HG03103 (cell line): Measurements from ENCODE around the gene ENTPD6.
"Not testable (repeated sequence)": the region's sequence is repeated elsewhere in the genome, so short reads cannot be mapped to it uniquely, and the experiment has no call there.

Experiments used
- ATAC-seq: cut with Tn5 transposase; IDR thresholded peaks from one replicate; pipeline ENCODE4 v1.9.1; 2021; ENCODE audit warnings: low read depth; ENCODE audit not compliant: unreplicated experiment

Gene ENTPD6

DNA sequence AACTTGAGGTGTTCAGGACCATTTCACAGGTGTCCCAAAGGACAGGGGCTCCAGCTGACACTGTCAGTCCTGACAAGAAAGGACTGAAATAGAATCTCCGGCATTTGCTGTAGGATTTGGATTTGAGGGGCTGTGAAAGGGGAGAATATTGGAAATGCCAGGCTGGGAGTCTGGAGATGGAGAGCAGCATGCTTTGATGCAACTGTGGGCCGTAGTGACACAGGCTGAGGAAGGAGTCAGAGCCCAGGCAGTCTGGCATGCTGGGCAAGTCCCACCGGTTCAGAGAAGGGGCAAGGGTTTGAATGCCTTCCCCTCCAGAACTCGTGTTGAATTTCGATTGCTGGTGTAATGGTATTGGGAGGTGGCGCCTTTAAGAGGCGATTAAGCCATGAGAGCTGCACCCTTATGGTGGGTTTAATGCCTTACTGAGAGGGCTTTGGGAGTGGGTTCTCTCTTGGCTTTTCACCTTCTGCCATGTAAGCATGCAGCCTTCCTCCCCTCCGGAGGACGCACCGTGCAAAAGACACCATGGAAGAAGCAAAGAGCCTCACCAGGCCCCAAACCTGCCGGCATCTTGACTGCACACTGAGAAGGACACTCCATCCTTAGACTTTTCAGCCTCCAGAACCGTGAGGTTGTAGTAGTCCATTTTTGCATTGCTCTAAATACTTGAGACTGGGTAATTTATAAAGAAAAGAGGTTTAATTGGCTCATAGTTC is 43.0 kb downstream of the ENTPD6 start:
- no peak for ATAC-seq

DNA sequence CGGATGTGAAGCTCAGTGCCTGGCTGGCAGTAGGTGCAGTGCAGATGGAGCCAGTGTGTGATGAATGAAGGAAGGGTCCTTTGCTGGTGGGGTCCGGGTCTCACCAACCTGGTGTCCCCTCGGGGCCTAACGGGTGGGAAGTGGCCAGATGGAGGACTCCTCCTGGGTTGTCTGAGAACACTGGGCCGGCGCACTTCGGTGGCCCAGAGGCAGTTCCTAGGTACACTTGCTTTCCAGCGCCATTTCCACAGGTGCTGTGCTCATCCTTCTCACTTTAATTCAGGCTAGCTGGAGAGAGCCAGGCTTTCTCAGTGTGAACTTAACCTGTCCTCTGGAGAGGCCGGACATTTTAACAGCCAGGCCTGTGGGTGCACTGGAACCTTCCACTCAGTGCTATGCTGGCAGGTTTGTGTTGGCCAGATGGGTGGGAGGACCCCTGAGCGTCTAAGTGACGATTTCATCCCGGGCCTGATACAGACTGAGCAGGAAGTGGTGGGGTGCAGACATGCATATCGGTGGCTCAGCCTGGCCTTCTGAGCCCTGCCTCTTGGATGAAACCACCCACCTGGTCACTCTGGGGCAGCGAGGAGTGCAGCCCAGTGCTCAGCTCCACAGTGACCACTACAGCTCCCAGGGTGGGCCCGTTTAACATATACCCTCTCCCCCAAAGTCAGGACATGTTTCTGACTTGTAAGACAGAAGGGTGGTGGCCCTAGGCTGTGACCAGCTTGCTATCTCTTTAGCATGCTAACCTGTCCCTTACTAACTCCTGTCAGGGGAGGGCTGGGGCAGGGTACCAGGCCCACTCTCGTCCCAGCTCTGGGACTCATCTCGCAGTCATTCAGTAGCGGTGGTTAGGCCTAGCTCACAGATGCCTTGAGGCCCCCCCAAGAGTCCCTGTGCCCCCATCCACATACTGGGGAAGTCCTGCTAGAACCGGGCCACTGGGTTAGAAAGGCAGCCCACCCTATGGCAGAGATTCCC is 44.2 kb downstream of the ENTPD6 start:
- ATAC-seq, result no peak

DNA sequence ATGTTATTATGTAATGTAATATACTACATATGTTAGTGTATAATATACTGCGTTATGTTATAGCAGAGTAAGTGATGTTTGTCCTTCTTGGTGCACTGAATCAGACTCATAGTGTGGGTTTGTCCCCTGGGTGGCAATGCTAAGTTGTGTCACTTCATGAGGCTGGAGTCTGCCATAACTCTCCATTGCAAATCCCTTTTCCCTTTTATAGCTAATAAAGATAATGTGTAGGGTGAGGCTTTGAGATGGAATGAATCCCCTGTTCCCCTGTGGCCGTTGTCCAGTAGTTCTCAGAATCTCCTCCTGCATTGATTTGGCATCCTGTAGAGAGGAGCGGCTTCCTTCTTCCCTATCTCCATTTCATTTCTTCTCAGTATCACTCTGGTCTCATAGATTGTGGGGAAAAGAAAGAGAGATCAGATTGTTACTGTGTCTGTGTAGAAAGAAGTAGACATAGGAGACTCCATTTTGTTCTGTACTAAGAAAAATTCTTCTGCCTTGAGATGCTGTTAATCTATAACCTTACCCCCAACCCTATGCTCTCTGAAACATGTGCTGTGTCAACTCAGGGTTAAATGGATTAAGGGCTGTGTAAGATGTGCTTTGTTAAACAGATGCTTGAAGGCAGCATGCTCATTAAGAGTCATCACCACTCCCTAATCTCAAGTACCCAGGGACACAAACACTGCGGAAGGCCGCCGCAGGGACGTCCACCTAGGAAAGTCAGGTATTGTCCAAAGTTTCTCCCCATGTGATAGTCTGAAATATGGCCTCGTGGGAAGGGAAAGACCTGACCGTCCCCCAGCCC is 45.5 kb downstream of the ENTPD6 start:
- ATAC-seq, result not testable (repeated sequence)

- not testable (repeated sequence) for ATAC-seq
Observed at GRCh38 chr20:25241659-25241955, 46.1 kb downstream of the ENTPD6 start.

GRCh38 chr20:25242231-25242630 is 46.7 kb downstream of the ENTPD6 start:
- no peak for ATAC-seq

- ATAC-seq, result no peak
Observed at GRCh38 chr20:25243416-25243979, 48.0 kb downstream of the ENTPD6 start.

DNA sequence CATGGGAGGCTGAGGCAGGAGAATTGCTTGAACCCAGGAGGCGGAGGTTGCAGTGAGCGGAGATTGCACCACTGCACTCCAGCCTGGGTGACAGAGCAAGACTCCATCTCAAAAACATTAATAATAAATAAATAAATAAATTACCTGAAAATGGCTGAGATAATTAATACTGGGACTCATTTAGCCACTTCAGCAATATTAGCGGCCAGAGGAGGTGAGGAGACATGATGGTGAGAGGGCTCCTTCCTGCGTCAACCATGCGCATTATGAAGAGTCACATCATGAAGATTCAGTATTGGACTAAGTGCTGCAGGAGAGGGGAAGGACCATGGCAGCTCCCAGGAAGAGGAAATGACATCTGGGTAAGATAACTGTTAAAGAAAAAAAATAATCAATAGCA is 49.5 kb downstream of the ENTPD6 start:
- no peak for ATAC-seq

- ATAC-seq, result no peak
Observed at GRCh38 chr20:25245461-25245860, 49.9 kb downstream of the ENTPD6 start.

DNA sequence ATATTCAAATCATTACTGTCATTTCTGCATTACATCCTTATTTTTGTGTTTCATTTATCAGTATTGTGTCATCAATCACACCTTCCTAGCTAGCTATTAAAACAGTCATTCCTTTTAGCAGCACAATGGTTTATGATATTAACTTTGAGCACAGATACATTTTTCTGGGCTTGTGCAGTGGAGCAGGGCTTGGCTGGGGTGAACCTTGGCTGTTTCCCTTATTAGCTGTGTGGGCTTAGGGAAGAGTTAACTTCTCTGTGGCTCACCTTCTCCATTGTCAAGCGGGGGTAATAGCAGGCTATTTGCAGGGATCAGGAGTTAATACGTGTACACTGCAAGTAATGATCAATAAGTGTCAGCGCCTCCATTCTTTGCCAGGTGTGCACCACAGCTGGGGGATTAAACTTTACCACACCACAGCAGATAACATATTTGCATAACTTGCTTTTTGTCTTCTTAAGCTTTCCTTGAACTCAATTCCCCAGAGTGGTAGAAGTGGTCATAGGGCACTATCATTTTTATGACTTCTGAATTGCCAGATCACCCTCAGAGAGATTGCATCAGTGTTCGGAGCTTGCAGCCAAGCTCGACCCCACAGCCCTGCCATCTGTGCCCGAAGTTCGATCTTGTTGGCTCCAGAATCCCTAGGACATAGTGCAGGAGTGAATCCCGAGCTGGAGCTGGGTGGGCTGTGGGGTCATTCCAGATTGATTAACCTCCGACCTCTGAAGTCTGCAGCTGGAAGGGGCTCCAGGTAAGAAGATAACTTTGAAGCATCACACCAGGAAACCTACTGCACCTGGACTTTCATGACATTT is 50.9 kb downstream of the ENTPD6 start:
- no peak for ATAC-seq

DNA sequence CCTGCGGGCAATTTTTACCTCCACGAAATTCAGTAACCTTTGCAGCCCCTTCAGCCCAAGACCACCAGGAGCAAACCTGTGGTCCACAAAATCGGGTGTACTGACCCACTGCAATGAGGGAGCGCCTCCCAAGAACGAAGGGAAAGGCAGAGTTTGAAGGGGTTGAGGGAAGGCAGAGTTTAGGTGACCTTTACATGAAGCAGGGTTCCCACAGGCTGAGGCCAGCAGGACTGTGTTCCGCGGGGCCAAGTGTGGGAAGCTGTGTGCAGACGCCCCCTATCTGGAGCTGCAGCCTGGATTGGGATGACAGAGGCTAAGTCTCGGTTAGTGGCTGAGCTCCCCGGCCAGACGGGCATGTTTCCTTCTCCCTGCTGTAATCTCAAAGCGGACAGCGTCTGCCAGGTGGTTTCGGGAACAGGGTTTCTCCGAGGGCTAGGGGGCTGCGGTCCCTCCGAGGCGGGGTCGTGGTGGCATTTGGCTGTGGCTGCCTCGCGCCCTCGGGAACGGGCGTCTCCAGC is 51.5 kb downstream of the ENTPD6 start:
- ATAC-seq, result no peak

DNA sequence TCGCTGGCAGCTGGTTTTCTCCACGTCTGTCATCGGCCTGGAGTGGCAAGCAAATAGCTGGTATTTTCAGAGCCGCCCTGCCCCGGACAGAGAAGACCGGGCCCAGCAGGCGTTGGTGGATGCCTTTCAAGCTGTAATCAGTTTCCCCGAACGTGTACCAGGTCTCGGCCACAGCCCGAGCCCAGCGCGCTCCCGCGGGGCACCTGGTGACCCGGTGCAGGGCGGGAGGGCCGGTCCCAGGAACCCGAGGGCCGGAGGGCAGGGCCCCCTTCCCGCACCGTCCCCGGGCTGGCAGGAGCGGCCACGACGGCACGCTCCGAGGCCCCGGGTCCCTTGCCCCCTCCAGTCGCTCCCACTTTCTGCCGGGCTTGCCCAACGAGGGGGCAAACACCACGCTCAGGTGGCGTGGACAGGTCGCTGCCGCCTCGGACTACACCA is 52.0 kb downstream of the ENTPD6 start:
- peak; percentile 17 for ATAC-seq

GRCh38 chr20:25247956-25248785 is 52.7 kb downstream of the ENTPD6 start, which contains the start of gene PYGB:
TSS of gene PYGB (plus strand) at chr20:25248085. CDS start at chr20:25248179, 94 bp downstream.
- ATAC-seq, result peak; percentile 59

GRCh38 chr20:25248786-25249172 is 53.3 kb downstream of the ENTPD6 start:
- no peak for ATAC-seq

GRCh38 chr20:25249198-25249931 is 53.9 kb downstream of the ENTPD6 start:
- ATAC-seq, result no peak

- no peak for ATAC-seq
Observed at GRCh38 chr20:25250508-25250907, 55.0 kb downstream of the ENTPD6 start.

DNA sequence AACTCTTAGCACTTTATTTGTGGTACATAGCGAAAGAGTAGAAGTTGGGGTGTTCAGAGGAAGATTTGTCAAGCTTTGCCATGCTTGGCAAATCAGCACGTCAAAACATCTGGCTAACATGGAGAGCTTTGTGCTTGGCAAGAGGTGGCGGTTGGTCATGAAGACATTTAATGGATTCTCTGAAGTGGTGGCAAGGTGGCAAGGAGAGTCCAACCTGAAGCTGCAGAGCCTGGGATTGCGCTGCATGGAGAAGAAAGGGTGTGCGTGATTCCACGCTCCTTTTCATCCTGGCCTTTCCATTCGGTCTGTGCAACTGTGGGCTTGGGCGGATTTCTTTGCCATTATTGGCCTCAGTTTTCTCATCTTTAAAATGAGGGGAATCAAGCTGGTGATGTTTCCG is 55.5 kb downstream of the ENTPD6 start:
- no peak for ATAC-seq

GRCh38 chr20:25251558-25251957 is 56.0 kb downstream of the ENTPD6 start:
- ATAC-seq, result no peak

DNA sequence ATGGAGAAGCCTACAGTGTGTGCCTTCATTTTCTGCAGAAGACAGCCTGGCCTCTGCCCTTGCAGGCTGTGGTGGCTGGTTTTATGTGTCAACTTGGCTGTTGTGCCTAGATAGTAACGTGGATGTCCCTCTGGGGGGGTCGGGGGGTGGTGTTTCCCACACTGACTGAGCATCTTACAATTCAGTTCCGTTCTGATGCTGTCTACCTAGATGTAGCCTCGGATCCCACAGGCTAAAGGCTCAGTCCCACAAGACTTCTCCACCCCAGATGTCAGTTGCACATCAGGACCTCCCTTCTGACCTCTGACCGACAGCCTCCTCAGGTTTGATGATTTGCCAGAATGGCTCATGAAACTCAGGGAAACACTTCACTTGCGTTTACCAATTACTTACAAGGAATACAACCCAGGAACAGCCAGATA is 56.7 kb downstream of the ENTPD6 start:
- ATAC-seq, result no peak
